Heart left ventricle (tissue), 16 donors: Measurements from ENCODE around the gene PAQR5. TPM values are rescaled to one million over a fixed set of nuclear protein-coding genes. Genes with fewer than 3 reads are reported as not detected.
A peak's percentile ranks its signal among the peaks of the same experiment; 100 is the strongest.
"Not testable (repeated sequence)": the region's sequence is repeated elsewhere in the genome, so short reads cannot be mapped to it uniquely, and the experiment has no call there.

Experiments
- ATAC-seq, 4 donors: fragments of 200-7000 bp; cut with Tn5 transposase; one replicate each; pipeline ENCODE4 v1.9.1; 2020 to 2022; ENCODE audit warnings: moderate library complexity in 4 of 4, mild to moderate bottlenecking in 3 of 4, moderate number of reproducible peaks in 1 of 4
- DNase-seq, 5 donors: peaks; one replicate each; pipeline ENCODE4 v3.0.0-alpha.2; 2020
- H3K27ac ChIP-seq, 12 donors: fragments of 200-600 bp; sonication (generic) in 4 of 12; one replicate each; pipeline versions ENCODE4 v1.5.0 to v1.8.0; 2016 to 2022; ENCODE audit warnings: mild to moderate bottlenecking in 2 of 12
- H3K27me3 ChIP-seq, 9 donors: fragments of 200-600 bp; sonication (generic) in 2 of 9; one replicate each; pipeline versions ENCODE4 v1.5.1 to v1.8.0; 2016 to 2022; ENCODE audit warnings: mild to moderate bottlenecking in 3 of 9
- H3K36me3 ChIP-seq, 9 donors: fragments of 200-600 bp; sonication (generic) in 2 of 9; one replicate each; pipeline versions ENCODE4 v1.5.0 to v1.8.0; 2018 to 2022; ENCODE audit warnings: mild to moderate bottlenecking in 2 of 9
- H3K4me1 ChIP-seq, 12 donors: fragments of 200-600 bp; sonication (generic) in 4 of 12; one replicate each; pipeline versions ENCODE4 v1.5.0 to v1.8.0; 2016 to 2022; ENCODE audit warnings: mild to moderate bottlenecking in 3 of 12
- H3K4me3 ChIP-seq, 12 donors: fragments of 200-600 bp; sonication (generic) in 4 of 12; one replicate each; pipeline versions ENCODE4 v1.5.0 to v1.8.0; 2017 to 2022; ENCODE audit warnings: mild to moderate bottlenecking in 9 of 12, moderate library complexity in 4 of 12
- H3K9me3 ChIP-seq, 12 donors: fragments of 200-600 bp; sonication (generic) in 4 of 12; one replicate each; pipeline versions ENCODE4 v1.5.0 to v1.8.0; 2016 to 2022; ENCODE audit warnings: mild to moderate bottlenecking in 1 of 12
- CTCF ChIP-seq, 12 donors: fragments of 200-600 bp; sonication (generic) in 4 of 12; IDR thresholded peaks; one replicate each; pipeline versions ENCODE4 v1.5.0 to v1.8.0; 2018 to 2022; ENCODE audit warnings: antibody characterized with exemption in 12 of 12, mild to moderate bottlenecking in 5 of 12
- POLR2A ChIP-seq, 2 donors: fragments of 450-650 bp; IDR thresholded peaks; one replicate each; pipeline ENCODE4 v1.6.1; 2017; ENCODE audit warnings: antibody characterized with exemption in 2 of 2, mild to moderate bottlenecking in 2 of 2, moderate library complexity in 2 of 2
- WGBS, 4 donors: extraction: QIAGEN DNeasy Blood & Tissue Kit in 2 of 4; methylation state at CpG; one replicate each; pipeline versions ENCODE4 v1.1.5 to v1.1.7; 2013 to 2018; 5-methylcytosine and 5-hydroxymethylcytosine counted together
- intact Hi-C, 10 donors: fragments of 100-400 bp; cut with DNase I; formaldehyde crosslinking; loops; one replicate each; pipeline versions ENCODE4 v1.11.1 to v1.14.2; 2022
- polyA plus RNA-seq, 2 donors: library from polyadenylated mRNA; stranded (reverse); fragments of 200-250 nt; gene quantifications; one replicate each; pipeline ENCODE4 v1.2.3, GENCODE V29; 2013
- total RNA-seq, 9 donors: library from RNA; depleted of rRNA in 2 of 9; stranded (reverse); fragments of >200 nt in 2 of 9; fragmentation: NEBNext Ultra II Directional in 3 of 9; extraction: Animal tissue kit (Norgen Biotek cat#: 25700) in 3 of 9; gene quantifications; one replicate each; pipeline versions ENCODE4 v1.1.0 to v1.2.4, GENCODE V29; 2016 to 2023
- donor health status: ischemic (EF 13 %, LVEDD 7.1; RV severe dilation, severe dysfunction).
- donor health status: healthy with polysubstance abuse.
- donor health status: DM: no; HTN: yes; CAD: no.
- donor health status: DM: no; HTN: no; CAD: no.
- donor health status: ischemic (EF 25% LVEDD 6.9; RV normal size, moderate dysfunction).
- donor health status: ischemic (EF 25% LVEDD 5.7; RV mildly dilated, moderate dysfunction).
- donor health status: healthy.
- donor health status: DM: yes; HTN: yes; CAD: no.
- donor health status: ischemic (EF 35%, LVEDD 5.7; RV mildly dilated, moderate dysfunction).
- donor health status: nonischemic (EF 11% LVEDD 7.7; RV severe dilation, severe dysfunction).
- donor health status: DM: yes; HTN: yes; CAD: no.
- donor health status: PGD.
- donor health status: ischemic (EF 29% LVEDD 5.4; RV normal size, mild dysfunction).
- donor health status: nonischemic (EF 23%, LVEDD 6.1; RV moderate dilation, normal function).

Gene PAQR5
- total and polyA plus RNA-seq, 11 donors: 0.27 to 1.6 (median 1.1) TPM

- H3K4me1 ChIP-seq: peaks cover 0 to 24% (median 11%) of the 10 kb centered on the region in 12 donors
- H3K27ac ChIP-seq: peak overlapping the region in 7 of 12 donors; percentile 7 to 73 (median 47)
- H3K36me3 ChIP-seq: no peaks in the 10 kb centered on the region
- TF ChIP-seq POLR2A (IDR thresholded peaks at IDR 0.05): no peak
- no peak for TF ChIP-seq CTCF (IDR thresholded peaks at IDR 0.05)
- no peak overlapping the region for H3K4me3 ChIP-seq
- ATAC-seq: no peak
- WGBS, 4 donors: 59 to 66% (median 63%) methylated on average over 8 of the region's 8 CpGs
- H3K27me3 ChIP-seq: no peaks in the 10 kb centered on the region
- DNase-seq: no peak
- no peaks in the 10 kb centered on the region for H3K9me3 ChIP-seq
- intact Hi-C loops: no loop called here
These were observed 9.2 kb upstream of the PAQR5 start for GRCh38 chr15:69289342-69290146.

- 61 to 71% (median 67%) methylated on average over 7 of the region's 7 CpGs for WGBS, 4 donors
- DNase-seq (peak; percentile 56 to 71 (median 68)), ATAC-seq (peak; percentile 85 to 97 (median 92))
- H3K27ac ChIP-seq: peak overlapping the region in 9 of 12 donors; percentile 11 to 84 (median 51)
- intact Hi-C loops: no loop called here
- no peaks in the 10 kb centered on the region for H3K36me3 ChIP-seq
- TF ChIP-seq POLR2A (IDR thresholded peaks at IDR 0.05) (no peak), CTCF (IDR thresholded peaks at IDR 0.05) (no peak)
- H3K4me3 ChIP-seq: no peak overlapping the region
- no peaks in the 10 kb centered on the region for H3K9me3 ChIP-seq
- peaks cover 0 to 24% (median 11%) of the 10 kb centered on the region in 12 donors for H3K4me1 ChIP-seq
- no peaks in the 10 kb centered on the region for H3K27me3 ChIP-seq
These were observed 8.2 kb upstream of the PAQR5 start for GRCh38 chr15:69290346-69291164.

- H3K36me3 ChIP-seq, ATAC-seq, intact Hi-C loops, DNase-seq, H3K4me3 ChIP-seq, H3K27me3 ChIP-seq, H3K9me3 ChIP-seq: not testable (repeated sequence)
- Histone ChIP-seq H3K27ac (peak overlapping the region in 3 of 12 donors; percentile 48 to 84 (median 51)), H3K4me1 (peaks cover 0 to 24% (median 11%) of the 10 kb centered on the region in 12 donors)
- 93 to 95% (median 94%) methylated on average over 10 of the region's 10 CpGs for WGBS, 4 donors
These were observed 7.1 kb upstream of the PAQR5 start for GRCh38 chr15:69291651-69292050.

- Histone ChIP-seq H3K27me3 (peaks cover 0 to 3% (median 0%) of the 10 kb centered on the region in 9 donors), H3K27ac (no peak overlapping the region), H3K4me3 (no peak overlapping the region), H3K4me1 (peaks cover 0 to 24% (median 11%) of the 10 kb centered on the region in 12 donors), H3K9me3 (no peaks in the 10 kb centered on the region), H3K36me3 (no peaks in the 10 kb centered on the region)
- WGBS, 4 donors: 92 to 94% (median 94%) methylated on average over 9 to 10 of the region's 10 CpGs
- TF ChIP-seq POLR2A (IDR thresholded peaks at IDR 0.05) (no peak), CTCF (IDR thresholded peaks at IDR 0.05) (no peak)
- intact Hi-C loops: no loop called here
- DNase-seq (no peak), ATAC-seq (no peak)
These were observed 5.8 kb upstream of the PAQR5 start for GRCh38 chr15:69292826-69293420.
